SJSA1 (cell line): ENCODE measurements around the gene FAM3D. TPM values are rescaled to one million over a fixed set of nuclear protein-coding genes. Genes with fewer than 3 reads are reported as not detected.

Experiments
- total RNA-seq: library from RNA; depleted of rRNA; stranded (reverse); fragments of >200 nt; shearing (Covaris generic); gene quantifications from 2 replicates; pipeline ENCODE4 v1.2.3, GENCODE V29; 2014; rRNA removed

Gene FAM3D
- total RNA-seq, 1 experiment from 2014 or later = not detected

Other genes starting within 250 kb of the FAM3D start
- gene PDHB, start 232.9 kb downstream of the FAM3D start, total RNA-seq = 147 and 154 TPM in 2 replicates
- gene KCTD6, start 174.7 kb downstream of the FAM3D start, total RNA-seq = 1.9 and 8.9 TPM in 2 replicates
- gene ACOX2, start 129.6 kb downstream of the FAM3D start, total RNA-seq = 0.41 and 1.3 TPM in 2 replicates
- not detected in 2 replicates for gene FAM107A, start 89.4 kb downstream of the FAM3D start, total RNA-seq